ENCODE measurements around the gene COX10.

- TF ChIP-seq CTCF (conservative IDR thresholded peaks at IDR 0.05; ENCODE audit: low read length): no peak
- TF ChIP-seq EZH2phosphoT487 (IDR thresholded peaks at IDR 0.05; ENCODE audit: borderline replicate concordance, low read depth, low read length): no peak
Observed at GRCh38 chr17:14199601-14200000, 130.3 kb downstream of the COX10 start.

Measured in OCI-LY7 (cell line).